NCI-H146 treated with DMSO at 0.1 percent for 48 hours (cell line): Measurements from ENCODE around the gene SMC1B.

ENCODE experiments used
- DNase-seq: peaks from one replicate; lab custom pipeline; 2025; ENCODE audit not compliant: unreplicated experiment; lab: John Stamatoyannopoulos, UW

Gene SMC1B

GRCh38 chr22:45323695-45324094 is 89.7 kb downstream of the SMC1B start:
- no peak for DNase-seq

GRCh38 chr22:45322873-45323525 is 90.4 kb downstream of the SMC1B start:
- no peak for DNase-seq

- no peak for DNase-seq
Measured at GRCh38 chr22:45321827-45322226, 91.6 kb downstream of the SMC1B start.

- no peak for DNase-seq
Measured at GRCh38 chr22:45320357-45320976, 92.9 kb downstream of the SMC1B start.

- DNase-seq: no peak
Measured at GRCh38 chr22:45319324-45319685, 94.1 kb downstream of the SMC1B start.

- no peak for DNase-seq
Measured at GRCh38 chr22:45318558-45319323, 94.7 kb downstream of the SMC1B start.

- DNase-seq: peak; percentile 55
Measured at GRCh38 chr22:45318168-45318557, 95.2 kb downstream of the SMC1B start.

GRCh38 chr22:45317551-45318167 is 95.7 kb downstream of the SMC1B start:
- no peak for DNase-seq

- no peak for DNase-seq
Measured at GRCh38 chr22:45316796-45317526, 96.4 kb downstream of the SMC1B start.

- DNase-seq: no peak
Measured at GRCh38 chr22:45314786-45315185, 98.6 kb downstream of the SMC1B start.

GRCh38 chr22:45314054-45314721 is 99.2 kb downstream of the SMC1B start:
- DNase-seq: no peak

- no peak for DNase-seq
Measured at GRCh38 chr22:45312856-45313255, 100.5 kb downstream of the SMC1B start.

GRCh38 chr22:45312415-45312814 is 101.0 kb downstream of the SMC1B start:
- no peak for DNase-seq

- no peak for DNase-seq
Measured at GRCh38 chr22:45310977-45311531, 102.3 kb downstream of the SMC1B start.

- DNase-seq: no peak
Measured at GRCh38 chr22:45310331-45310976, 102.9 kb downstream of the SMC1B start.

- DNase-seq: peak; percentile 62
Measured at GRCh38 chr22:45309422-45310227, 103.8 kb downstream of the SMC1B start, which contains the start of gene FAM118A. FAM118A (plus strand) TSS chr22:45309934; CDS start chr22:45322380, 12,446 bp downstream.

GRCh38 chr22:45308957-45309421 is 104.4 kb downstream of the SMC1B start:
- no peak for DNase-seq

- DNase-seq: no peak
Measured at GRCh38 chr22:45308391-45308956, 104.9 kb downstream of the SMC1B start.
